ENCODE data around the gene MAEL.

MAEL gene

DNA sequence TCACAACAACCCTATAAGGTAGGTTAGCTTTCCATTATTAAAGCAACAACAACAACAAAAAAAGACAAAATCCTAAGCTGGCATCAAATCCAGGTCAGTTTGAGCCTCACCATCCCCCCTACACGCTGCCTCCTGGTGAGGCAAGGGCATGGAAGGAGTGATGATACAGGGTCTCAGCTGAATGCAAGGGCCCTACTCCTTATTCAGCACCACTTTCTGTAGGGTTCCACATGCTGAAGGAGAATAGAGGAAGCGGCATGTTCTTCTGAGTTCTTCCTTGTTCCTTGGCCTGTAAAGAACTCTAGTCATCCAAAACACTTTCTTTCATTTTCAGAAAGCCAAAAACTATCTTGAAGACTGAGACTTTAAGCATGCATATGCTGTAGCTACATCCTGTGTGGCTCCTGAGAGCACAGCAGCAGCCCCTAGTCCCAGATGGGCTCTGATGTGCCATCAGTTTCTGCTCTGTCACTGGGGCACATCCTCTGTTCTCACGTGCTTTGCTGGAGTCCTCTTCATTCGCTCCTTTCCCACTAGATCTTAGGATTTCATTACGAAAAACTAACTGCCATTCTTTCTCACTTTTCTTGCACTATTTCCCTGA lies 19.9 kb upstream of the MAEL start:
- TF ChIP-seq, protein P1, sequence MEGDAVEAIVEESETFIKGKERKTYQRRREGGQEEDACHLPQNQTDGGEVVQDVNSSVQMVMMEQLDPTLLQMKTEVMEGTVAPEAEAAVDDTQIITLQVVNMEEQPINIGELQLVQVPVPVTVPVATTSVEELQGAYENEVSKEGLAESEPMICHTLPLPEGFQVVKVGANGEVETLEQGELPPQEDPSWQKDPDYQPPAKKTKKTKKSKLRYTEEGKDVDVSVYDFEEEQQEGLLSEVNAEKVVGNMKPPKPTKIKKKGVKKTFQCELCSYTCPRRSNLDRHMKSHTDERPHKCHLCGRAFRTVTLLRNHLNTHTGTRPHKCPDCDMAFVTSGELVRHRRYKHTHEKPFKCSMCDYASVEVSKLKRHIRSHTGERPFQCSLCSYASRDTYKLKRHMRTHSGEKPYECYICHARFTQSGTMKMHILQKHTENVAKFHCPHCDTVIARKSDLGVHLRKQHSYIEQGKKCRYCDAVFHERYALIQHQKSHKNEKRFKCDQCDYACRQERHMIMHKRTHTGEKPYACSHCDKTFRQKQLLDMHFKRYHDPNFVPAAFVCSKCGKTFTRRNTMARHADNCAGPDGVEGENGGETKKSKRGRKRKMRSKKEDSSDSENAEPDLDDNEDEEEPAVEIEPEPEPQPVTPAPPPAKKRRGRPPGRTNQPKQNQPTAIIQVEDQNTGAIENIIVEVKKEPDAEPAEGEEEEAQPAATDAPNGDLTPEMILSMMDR (IDR thresholded peaks at IDR 0.05; ENCODE audit: low read depth, low read length, missing control alignments) = no peak
- no peak for DNase-seq (ENCODE audit: low read depth)
- in situ Hi-C loops (cut with HindIII; ENCODE audit: low sequenced_read_pairs) = no loop called here
- H3K4me3 ChIP-seq (ENCODE audit: low read depth, low read length) = no peak overlapping the region

DNA sequence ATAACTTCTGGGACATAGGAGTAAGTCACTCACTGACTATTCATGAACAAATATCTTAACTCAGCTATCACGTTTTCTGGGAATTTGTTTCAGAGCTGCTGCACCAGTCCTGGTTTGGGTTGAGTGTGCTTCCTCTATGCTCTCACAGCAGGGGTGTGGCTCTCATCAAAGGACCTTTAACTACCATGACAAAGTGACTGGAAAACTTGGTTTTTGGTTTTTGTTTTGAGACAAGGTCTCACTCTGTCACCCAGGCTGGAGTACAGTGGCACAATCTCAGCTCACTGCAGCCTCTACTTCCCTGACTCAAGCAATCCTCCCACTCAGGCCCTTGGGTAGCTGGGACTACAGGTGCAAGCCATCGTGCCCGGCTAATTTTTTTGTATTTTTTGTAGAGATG lies 17.8 kb upstream of the MAEL start:
- TF ChIP-seq, protein P1 (IDR thresholded peaks at IDR 0.05; ENCODE audit: low read depth, low read length, missing control alignments) = no peak
- no peak overlapping the region for H3K4me3 ChIP-seq (ENCODE audit: low read depth, low read length)
- no peak for DNase-seq (ENCODE audit: low read depth)
- in situ Hi-C loops (cut with HindIII; ENCODE audit: low sequenced_read_pairs) = no loop called here

DNA sequence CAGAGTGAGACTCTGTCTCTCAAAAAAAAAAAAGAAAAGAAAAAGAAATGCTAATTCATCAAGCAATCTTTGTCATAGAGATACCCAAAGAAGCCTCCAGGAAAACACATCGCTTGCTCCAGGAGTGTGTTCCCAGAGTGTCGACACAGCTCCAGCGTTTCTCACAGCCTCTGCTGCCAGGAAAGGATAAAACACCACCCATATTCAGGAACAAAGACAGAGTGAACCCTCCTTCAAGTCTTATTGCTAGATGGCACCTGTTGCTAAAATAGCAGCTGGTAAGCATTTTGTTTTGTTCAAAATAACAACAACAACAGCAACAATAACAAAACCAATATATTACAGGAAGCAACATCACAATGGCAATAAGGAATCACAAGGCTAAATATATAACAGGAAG lies 16.9 kb upstream of the MAEL start:
- no peak overlapping the region for H3K4me3 ChIP-seq (ENCODE audit: low read depth, low read length)
- no peak for DNase-seq (ENCODE audit: low read depth)
- in situ Hi-C loops (cut with HindIII; ENCODE audit: low sequenced_read_pairs) = no loop called here
- TF ChIP-seq, protein P1 (IDR thresholded peaks at IDR 0.05; ENCODE audit: low read depth, low read length, missing control alignments) = no peak

DNA sequence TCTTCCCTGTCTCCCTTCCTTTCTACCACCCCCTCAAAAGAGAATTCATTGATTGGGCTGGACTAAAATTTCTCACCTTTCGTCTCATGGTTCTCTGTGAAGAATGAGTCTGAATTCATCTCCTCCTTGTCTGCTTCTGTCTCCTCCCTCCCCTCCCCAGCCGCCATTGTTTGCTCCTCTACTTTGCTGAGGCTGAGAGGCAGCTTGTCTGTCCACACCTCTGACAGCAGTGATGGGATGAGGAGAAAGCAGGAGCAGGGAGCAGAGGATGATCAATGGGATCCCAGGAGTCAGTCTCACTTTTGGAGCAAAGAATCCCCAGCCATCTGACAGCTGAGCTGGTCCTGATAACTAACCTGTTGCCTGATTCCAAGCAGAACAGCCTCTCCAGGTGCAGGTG lies 16.3 kb upstream of the MAEL start:
- no peak for DNase-seq (ENCODE audit: low read depth)
- H3K4me3 ChIP-seq (ENCODE audit: low read depth, low read length) = no peak overlapping the region
- TF ChIP-seq, protein P1 (IDR thresholded peaks at IDR 0.05; ENCODE audit: low read depth, low read length, missing control alignments) = no peak
- in situ Hi-C loops (cut with HindIII; ENCODE audit: low sequenced_read_pairs) = no loop called here

DNA sequence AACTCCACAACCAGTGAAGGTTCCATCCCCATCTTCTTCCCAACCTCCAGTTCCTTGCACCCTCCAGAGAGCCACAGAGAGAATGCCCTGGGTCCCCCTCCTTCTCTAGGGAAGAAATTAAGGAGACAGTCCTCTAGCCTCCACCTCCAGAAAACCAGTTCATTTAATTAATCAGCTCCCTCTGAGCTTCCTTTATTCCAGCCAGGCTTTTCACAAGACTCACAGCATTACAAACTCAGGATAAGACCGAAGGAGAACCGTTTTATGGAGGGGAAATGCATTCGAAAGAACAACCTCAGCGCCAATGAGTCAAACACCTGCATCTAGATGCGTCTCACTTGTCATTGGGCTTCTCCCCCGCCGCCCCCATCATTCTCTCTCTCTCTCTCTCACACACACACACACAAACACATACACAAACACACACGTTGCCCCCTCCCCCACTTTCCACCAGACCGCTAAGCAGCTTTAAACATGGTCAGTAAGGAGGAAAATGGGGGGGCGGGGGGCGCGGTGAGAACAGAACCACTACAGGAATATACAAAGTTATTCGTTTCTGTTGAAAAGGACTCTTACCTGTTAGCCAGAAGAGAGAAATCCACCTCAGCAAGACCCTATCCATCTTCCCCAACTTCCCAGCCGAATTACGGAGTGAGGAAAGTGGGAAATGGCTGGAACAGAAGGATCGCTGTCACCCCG lies 14.3 kb upstream of the MAEL start:
- in situ Hi-C loops (cut with HindIII; ENCODE audit: low sequenced_read_pairs) = no loop called here
- H3K4me3 ChIP-seq (ENCODE audit: low read depth, low read length) = peak overlapping the region; percentile 53
- TF ChIP-seq, protein P1 (IDR thresholded peaks at IDR 0.05; ENCODE audit: low read depth, low read length, missing control alignments) = no peak
- no peak for DNase-seq (ENCODE audit: low read depth)

DNA sequence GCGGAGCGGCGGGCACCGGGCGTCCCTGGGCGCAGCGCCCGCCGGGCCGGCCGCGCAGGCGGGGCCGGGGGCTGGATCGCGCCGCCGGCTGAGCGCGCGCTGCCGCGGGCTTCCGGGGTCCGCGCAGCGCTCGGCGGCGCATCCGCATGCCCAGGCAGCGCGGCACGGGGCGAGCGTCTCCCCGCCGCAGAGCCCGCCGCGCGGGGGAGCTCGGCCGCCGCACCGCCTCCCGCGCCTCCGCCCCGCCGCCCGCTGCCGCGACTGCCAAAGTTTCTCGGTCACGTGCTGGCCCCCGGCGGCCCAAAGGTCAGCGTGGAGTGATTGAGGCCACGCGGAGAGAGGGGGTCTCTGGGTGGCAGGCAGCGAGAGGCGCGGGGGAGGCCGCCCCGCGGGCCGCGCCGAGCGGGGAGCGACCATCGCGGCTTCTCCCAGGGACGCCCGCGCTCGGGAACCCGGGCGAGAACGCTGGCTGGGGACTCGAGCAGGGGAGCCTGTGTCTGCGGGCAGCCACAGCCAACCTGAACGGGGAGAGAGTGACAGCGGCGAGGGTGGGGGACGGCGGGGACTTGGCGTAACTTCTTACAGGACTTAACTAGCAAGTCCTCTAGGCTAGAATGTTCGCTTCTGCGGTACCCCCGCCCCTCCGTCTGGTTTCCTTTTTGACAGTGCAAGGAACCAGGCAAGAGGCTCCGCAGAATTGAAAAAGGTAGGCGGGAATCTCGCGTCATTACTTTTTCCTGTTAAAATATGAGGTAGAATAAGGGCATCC lies 13.5 kb upstream of the MAEL start, which contains the start of gene ILDR2:
TSS of gene ILDR2 (minus strand) at position 180 of the 769 bp plus-strand sequence. CDS start 272 bp downstream, outside the sequence.
- in situ Hi-C loops (cut with HindIII; ENCODE audit: low sequenced_read_pairs) = no loop called here
- TF ChIP-seq, protein P1 (IDR thresholded peaks at IDR 0.05; ENCODE audit: low read depth, low read length, missing control alignments) = no peak

More for the DNA sequence above, 13.5 kb upstream of the MAEL start, which contains the start of gene ILDR2:
- peak; percentile 22 for DNase-seq (ENCODE audit: low read depth)
- peak within 1 kb of the TSS; percentile 68 for H3K4me3 ChIP-seq (ENCODE audit: low read depth, low read length)

Data from astrocyte of the cerebellum (primary cell).